KG1 (cell line): ENCODE measurements around the gene CES2.

Experiments
- DNase-seq: peaks from one replicate; lab custom pipeline; 2025; lab: John Stamatoyannopoulos, UW

The CES2 gene

GRCh38 chr16:66918803-66919568, 16.3 kb upstream of the CES2 start, which contains the start of gene CDH16:
TSS of gene CDH16 (minus strand) at chr16:66918885. CDS start at chr16:66918065, 820 bp downstream.
- no peak for DNase-seq

DNA sequence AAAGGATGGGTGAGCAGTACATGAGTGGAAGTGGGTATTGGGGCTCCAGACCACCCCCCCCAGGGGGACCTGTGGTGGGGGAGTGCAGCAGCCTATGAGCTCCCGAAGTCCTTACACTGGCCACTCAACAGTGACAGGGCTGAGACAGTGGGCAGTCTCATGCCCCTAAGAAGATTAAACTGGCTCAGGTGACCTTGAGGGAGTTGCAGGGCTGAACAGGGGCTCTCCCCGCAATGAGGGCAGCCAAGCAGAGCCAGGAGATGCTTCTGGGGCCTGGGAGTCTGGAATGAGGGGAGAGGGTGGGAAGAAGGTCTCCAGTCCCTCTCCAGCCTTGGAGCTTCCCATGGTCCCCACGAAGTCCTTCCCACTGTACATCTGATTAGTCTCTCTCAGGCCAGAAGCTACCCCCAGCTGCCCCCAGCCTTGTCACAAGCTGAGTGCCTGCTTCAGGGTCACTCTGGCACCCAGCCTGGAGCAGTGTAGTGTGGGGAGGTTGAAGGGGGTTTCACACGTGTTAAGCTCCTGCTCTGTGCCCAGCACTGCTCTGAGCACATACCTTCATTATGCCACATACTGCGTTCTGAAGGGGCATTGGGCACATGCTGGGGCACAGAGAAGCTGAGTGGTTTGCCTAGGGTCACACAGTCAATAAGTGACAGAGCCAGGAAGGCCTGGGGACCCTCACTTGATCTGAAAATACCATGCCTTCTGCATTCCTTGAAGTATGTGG, 15.6 kb upstream of the CES2 start:
- DNase-seq, result no peak

DNA sequence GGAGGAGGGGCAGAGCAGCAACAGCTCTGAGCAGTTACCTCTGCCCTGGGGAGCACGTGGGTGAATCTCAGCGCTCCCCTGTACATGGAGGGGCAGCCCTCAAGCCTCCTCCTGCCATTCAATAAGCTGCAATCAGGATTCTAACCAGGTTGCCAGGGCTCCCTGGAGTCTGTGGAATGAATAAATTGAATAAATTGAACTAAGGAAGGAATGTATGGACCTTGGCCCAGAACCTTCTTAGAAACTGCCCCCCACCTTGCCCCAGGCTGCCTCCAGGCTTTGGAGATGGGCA, 15.1 kb upstream of the CES2 start:
- no peak for DNase-seq

DNA sequence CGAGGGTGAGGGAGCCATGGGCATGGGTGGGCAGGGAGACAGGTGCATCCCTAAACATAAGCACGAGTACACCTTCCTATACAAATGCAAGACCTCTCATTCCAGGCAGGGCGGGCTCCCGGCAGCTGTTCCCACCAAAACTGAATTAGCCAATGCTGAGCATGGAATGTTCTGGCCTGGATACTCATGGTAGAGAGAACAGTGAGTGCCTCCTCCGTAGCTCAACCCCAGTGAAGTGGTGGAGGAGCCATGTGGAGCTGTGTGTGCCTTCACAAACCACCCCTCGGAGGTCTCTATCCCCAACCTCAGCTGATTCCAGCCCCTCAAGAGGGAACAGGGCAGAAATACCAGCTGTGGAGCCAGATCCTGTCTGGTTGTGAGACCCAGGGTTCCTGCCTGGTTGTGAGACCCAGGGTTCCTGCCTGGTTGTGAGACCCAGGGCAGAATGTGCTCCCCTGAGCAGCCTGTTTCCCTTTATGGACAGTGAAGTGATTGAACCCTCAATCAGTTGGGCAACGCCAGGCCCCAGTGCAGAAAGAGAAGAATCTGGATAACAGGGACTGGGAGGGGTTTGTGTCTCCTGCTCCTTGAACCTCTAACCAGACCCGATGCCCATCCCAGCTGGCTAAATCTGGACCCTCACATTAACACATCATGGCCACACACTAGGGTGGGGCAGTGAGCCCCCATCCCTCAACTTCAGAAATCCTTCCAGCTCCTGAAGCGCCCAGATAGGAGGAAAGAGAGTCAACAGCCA, 14.2 kb upstream of the CES2 start:
- no peak for DNase-seq

- no peak for DNase-seq
Measured at GRCh38 chr16:66921729-66922450, 13.4 kb upstream of the CES2 start.

DNA sequence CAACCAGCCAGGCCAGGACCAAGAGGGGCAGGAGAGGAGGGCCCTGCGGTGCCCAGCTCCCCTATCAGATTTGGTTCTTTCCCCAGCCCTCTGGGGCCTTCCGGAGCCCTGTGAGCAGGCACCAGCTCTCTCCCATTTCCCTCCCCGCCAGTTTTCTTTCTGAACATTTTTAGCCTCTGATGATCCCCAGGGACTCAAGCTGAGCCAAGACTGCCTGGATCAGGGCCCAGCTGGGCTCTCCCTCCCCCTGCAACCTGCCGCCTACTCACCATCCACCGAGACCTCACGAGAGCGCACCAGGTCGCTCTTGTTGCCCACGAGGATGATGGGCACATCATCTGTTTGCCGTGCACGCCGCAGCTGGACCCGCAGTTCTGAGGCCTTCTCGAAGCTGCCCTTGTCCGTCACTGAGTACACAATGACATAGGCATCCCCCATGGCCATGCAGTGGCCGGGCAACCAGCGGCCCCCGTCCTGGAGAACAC, 12.0 kb upstream of the CES2 start:
- DNase-seq, result no peak

DNA sequence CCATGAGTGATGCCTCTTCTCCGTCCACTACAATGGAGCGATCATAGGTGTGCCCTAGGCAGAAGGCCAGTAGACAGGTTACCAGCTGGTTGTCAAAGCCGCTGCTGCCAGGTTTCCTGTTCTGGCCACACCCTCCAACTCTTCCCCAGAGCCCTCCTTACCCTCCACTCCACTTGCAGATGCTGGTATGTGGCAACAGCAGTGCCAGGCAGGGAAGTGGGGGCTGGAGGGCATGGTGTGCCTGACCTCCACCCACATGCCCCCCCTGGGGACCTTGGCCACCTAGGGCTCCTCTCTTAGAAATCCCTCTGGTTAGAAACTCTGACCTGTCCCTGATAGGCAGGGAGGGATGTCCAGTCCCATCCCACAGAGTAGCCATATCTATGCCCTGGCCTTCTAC, 11.4 kb upstream of the CES2 start:
- DNase-seq, result no peak

DNA sequence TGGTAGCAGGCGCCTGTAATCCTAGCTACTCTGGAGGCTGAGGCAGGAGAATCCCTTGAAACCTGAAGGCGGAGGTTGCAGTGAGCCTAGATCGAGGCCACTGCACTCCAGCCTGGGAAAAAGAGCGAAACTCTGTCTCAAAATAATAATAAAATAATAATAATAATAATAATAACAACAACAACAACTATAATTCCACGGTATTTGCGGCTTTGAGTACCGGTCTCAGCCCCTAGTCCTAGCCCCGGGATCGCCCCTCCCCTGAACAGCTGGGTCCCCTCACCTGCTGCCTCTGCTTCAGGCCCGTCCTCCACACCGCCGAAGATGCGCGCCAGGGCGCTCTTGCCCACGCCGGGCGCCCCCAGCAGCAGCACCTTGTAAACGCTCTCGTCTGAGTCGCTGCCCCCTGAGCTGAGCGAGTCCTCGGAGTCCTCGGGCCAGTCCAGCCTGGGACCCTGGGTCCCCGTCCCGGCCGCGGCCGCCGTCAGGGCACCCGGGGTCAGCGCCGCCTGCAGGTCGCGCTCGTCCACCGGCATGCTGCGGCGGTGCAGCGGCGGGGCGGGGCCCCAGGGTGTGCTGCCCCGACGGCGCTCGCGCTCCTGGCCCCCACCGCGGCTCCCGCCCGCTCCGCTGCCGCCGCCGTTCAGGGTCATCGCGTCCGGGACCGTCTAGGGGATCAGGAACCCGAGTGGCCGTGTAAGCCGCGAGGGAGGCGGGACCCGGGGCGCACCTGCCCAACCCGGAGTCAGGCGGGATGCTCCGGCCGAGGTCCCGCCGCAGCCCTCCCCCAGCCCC, 10.6 kb upstream of the CES2 start:
- DNase-seq, result no peak

DNA sequence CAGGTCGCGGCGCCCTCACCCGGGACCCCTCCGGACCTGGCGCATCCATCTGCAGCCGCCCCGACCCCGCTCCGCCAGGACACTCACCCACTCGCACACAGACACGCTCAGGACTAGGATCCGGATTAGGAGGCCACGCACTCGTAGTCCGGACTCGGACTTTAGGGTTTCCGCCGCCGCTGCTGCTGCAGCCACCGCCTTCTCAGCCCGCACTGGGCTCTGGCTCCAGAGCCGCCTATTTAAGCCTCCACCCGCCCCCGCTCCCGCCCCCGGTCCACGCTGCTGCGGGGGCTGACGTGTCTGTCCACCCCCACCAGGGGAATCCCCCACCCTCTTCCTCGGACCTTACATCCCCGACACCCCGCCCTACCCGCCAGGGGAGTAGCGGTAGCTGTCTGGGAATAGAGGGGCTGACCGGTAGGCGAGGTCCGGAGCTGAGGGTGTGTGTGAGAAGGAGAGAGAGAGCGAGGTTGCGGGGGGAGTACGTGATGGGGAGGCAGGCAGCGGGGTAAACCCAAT, 9.9 kb upstream of the CES2 start, which contains the start of gene RRAD:
Gene RRAD, minus strand, starts transcription at position 214 of the 519 bp plus-strand sequence. CDS start 356 bp downstream, outside the sequence.
- DNase-seq, result no peak

DNA sequence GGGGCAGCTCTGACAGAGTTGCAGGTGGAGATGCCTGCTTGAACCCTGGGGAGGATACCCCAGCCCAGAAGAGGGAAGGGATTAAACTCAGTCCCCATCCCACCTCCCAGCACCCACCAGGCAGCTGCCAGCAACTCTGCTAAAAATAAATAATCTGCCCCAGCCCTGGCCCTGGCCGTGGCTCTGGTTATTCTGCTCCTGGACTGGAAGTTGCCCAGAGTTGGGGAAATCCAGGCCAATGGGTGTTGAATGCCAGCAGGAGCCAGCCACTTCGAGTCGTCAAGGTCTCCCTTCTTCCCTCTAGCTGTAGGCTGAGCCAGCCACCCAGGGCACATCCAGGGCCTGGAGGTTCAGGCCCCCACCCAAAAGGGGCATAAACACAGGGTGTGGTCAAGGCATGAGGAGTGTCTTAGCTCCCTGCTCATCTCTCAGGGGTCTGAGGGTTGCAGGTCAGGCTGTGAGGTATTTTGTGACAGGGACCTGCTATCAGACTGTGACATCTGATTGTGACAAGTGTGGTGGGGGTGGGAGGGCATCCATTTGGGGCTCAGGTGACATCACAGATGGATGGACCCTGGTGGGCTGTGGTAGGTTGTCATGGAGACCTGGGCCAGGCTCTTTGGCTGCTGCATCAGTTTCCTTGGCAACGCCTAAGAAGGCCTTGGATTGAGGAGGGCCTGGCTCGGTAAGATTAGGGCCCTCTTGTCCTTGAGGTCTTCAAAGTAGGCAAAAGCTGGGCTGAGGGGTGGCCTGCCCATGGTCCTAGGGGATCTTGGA, 9.0 kb upstream of the CES2 start:
- DNase-seq, result no peak

- no peak for DNase-seq
Measured at GRCh38 chr16:66926961-66927436, 8.3 kb upstream of the CES2 start.

DNA sequence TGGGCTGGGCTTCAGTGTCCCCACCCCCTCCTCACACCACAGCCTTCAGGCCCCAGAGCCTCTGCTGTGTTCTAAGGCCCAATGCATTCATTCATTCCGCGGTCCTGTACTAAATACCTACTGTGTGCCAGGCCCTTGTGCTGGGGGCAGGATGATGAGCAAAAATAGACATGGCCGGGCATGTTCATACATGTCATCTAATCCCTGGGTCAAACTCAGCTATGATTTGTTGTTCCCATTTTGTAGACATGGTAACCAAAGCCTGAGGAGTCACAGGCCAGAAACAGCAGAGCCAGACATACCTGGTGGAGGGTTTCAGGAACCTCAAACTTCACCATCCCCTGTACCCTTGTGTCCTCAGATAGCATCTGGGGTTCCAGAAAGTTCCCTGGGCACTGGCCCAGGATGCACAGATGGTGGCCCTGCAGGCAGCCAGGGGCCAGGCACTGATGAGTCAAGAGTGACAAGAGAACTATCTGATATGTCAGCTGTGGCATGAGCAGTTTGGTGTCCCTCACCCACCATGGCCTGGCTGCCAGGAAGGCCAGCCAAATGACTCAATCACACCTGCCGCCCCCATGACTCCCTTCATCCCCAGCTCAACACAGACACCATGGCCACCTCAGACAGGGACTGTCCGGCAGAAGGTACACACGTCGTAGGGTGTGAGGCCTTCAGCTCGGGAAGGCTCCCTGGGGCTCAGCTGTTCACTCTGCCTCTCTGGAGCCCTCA, 7.2 kb upstream of the CES2 start:
- no peak for DNase-seq

DNA sequence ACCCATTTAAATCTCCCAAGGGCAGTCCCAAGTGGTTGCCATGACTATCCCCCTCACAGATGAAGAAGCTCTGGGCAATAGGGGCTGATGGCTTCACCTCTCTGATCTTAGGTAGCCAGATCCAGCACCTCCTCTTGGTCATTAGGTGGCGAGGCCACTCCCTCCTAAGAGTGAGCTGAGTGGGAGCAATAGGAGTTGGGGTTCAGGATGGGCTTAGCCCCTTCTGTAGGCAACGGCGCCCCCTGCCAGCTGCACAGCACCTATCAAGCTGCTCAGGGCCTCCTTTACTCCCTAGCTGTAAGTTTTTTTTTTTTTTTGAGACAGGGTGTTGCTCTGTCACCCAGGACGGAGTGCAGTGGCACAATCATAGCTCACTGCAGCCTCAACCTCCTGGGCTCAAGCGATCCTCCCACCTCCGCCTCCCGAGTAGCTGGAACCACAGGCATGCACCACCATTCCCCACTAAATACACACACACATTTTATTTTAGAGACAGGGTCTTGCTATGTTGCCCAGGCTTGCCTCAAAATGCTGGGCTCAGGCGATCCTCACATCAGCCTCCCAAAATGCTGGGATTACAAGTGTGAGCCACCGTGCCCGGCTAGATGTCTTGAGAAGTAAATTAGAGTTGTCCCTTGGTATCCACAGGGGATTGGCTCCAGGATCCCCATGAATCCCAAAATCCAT, 6.5 kb upstream of the CES2 start:
- DNase-seq, result no peak

GRCh38 chr16:66930189-66930588, 5.1 kb upstream of the CES2 start:
- no peak for DNase-seq

DNA sequence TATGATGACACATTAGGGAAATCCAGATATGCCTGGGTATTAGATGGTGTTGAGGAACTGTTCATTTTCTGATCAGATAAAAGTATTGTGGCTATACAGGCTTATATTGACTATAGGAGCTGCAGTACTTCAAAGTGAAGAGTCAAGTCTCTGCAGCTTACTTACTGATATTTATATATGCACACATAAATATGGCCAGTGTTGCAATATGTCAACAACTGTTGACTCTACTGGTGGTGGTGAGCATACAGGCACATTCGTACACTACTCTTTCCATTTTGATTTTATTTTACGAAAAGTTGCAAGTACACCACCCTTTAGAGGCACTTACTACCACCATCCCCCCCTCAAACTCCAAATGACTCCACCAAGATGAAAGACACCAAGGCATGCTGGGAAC, 3.7 kb upstream of the CES2 start:
- no peak for DNase-seq

- DNase-seq, result no peak
Measured at GRCh38 chr16:66932076-66932475, 3.2 kb upstream of the CES2 start.

GRCh38 chr16:66933776-66934137, 1.6 kb upstream of the CES2 start:
- DNase-seq, result no peak

DNA sequence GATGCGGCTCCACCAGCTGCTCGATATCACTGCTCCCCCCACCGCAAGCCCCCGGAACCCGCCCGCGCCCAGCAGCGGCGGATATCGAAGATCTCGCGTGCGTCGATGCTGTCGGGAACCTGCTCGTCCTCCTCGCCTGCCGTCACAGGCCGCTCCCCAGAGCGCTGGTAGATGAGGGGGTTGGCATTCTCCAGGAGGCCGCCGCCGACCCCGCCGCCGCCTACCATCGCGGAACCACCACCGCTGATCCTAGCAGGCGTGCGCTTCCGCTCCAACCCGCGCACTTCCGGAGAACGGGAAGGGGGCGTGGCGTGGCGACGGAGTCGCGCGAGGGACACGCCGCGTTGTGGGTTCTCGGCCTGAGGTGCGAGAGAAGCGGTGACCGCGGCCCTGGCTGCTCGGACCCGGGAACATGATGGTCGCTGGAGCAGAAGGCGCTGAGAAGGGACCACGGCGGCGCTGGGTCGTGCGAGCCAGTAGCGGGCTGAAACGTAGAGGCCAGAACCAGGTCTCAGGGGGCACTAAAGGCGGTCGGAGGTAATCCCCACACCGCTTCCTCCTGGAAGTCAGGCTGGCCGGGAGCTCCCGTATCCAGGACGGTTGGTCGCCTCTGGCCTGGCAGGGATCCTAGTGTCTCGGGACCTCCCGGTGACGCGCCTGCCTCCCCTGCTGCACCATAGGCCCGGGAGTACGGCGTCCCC, 1.0 kb upstream of the CES2 start, which contains the start of gene CIAO2B:
Gene CIAO2B, minus strand, starts transcription at position 265 of the 701 bp plus-strand sequence. Its CDS starts 38 bp downstream, at position 227.
- DNase-seq, result peak; percentile 62
